Measurements from ENCODE around the gene PCDH9.

The PCDH9 gene

DNA sequence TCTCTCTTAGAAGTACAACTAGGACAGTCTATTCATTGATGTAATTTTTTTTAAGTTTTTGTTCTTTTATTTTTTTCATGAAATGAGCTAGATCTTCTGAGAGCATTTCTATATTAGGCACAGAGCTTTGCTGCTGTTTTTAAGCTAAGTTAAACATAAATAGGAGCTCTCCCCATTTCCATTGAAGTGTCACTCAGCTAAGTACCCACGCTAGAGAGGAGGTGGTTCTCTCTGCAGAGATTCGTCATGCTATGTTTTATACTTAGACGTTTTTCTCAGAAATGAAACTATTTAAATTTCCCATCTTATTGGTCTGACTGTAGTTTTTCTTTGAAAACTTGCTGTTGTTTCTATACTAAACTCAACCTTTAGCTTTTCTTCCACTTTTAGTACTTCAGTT is 271.5 kb downstream of the PCDH9 start:
- no peak for DNase-seq

DNA sequence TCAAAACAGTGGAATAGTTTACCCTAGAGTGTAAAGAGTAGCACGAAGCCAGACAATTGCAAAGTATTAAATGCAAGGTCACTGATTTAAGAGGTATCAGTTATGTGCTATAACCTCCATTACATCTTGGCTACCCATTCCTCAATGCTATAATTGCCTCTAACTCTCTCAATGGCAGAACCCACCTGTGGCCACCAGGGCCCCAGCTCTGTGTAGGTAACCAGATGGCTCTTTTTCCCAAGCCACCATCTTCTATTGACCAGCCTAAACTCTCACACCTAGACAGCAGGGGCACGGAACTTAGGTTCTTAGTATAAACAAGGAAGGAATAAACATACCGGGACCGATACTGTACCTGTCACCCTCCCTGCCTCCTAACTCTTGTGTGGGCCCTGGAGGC is 277.6 kb downstream of the PCDH9 start:
- no peak for DNase-seq

DNA sequence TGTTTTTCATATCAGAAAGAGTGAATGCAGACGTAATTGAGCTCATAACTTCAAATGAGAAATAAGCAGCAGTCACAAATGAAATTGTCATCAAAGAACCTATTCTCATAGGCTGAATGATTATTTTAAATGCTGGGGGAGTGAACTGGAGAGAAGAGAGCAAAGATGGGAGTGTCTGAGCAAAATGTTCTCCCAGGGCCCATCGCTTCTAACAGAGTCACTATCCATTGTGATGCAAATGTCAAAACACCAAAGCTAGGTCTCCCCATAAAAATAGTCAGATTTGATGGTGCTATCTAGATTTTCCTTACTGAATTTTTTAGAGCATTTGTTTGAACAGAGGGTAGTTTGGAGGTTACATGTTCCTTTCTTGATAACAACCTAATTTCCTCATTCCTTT is 278.7 kb downstream of the PCDH9 start:
- no peak for DNase-seq

DNA sequence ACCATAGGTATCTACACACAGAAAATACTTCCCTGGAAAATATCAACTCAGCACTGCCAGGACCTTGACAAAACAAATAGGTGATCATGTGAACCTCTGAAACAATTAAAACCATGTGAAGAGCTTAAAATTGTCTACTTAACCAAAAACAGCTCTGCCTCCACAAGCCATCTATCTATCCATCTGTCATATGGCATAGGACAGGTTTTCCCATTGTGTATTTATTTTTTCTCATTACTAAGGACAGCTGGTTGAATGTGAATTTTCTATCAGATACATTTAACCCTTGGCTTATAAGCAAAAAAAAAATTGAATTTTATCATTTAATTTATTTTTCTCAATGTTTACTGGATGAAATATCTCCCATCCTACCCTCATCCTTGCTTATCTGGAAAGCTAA is 279.5 kb downstream of the PCDH9 start:
- no peak for DNase-seq

DNA sequence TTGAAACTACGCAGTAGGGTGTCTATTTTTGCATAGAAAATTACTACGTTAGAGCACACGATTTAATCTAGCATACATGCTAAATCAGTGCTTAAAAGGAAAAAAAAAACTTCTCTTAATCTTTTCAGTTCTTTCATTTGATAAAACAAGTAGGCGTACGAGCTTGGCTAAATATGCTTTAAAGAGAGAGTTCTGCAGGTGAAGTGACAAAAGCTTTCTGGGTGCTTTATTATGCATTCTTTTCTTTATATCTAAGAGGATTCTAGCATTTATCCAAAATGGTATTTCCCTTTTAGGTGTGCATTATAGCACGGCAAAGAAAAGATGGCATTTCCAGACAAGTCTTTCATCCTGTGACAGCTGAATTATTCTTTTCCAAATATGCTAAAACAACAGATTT is 281.2 kb downstream of the PCDH9 start:
- DNase-seq = no peak

DNA sequence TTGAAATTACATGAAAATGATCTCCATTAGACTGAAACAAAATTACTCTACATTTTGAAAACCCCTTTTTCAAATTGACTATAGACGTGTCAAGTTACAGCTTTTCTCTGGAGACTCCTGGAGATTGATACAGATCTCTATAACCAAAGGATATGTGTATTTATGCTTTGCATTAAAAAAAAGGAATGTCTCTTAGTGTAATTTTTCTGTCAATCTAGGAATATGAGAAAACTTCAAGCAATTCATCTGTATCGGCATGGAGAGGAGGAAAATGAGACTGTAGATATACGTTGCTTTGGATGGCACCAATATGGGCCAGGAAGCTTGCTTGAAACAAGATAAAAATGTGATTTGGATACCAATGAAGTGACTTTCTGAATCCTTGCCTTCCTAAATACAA is 286.6 kb downstream of the PCDH9 start:
- DNase-seq = no peak

DNA sequence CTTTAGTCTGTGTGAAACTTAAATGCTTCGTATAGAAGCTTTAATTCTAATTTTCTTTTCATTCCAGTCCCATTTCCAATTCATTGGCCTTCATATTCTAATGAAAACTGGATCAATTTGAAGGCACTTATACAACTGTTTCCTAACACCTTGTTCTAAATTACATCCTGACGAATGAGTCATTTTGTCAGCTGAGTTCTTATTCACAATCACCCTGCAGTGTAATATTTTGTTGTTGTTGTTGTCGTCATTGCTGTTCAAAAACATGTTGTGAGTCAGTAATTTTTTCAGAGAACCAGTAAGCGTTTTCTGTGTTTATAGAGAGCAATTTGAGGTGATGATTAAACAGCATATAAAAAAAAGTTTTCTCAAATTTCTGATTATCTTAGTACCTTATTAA is 290.0 kb downstream of the PCDH9 start:
- no peak for DNase-seq

DNA sequence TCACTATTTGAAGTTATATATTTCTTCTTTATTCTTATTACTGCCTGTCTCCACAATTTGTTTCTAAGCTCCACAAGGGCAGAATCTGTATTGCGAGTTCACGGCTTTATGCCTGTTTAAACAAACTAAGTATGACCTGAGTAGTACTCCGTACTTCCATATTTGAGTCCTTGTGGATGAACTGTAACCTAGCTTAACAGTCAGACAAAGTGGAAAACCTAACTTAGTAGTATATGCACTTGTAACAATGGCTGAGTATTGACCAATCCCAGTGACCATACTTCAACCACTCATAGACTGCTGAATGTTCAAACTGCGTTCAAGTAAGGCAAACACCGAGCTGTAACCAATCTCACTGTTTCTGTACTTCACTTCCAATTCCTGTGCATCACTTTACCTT is 292.7 kb downstream of the PCDH9 start:
- DNase-seq = no peak

DNA sequence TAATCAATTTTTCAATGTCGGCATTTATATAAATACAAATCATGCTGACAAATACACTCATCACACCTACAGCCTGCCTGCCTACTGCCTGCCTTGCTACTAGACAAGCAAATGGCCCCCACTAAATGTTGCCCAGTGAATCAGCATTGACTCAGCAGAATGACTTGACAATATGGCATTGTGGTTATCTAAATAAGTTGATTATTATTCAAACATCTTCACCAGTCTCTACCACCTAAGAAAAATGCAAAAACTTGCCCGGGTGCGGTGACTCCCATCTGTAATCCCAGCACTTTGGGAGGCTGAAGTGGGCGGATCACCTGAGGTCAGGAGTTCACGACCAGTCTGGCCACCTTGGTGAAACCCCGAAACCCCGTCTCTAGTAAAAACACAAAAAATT is 296.1 kb downstream of the PCDH9 start:
- no peak for DNase-seq

DNA sequence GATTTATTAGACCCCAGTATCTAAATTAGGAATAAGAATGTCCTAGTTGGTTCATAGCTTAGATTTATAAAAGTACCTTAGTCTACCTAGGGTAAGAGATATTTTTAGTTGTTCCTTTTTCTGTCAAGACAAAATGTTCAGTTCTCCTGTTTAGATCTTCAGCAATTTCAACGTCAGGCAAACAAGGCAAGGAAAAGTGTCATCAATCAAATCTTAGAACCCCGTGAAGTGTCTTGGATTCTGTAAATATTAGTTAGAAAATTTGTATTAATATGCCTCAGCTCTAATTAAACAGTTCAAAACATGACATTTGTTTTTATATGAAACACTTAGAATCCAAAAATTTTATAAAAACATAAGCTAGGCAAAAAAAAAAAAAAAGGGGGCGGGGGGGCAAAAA is 296.6 kb downstream of the PCDH9 start:
- DNase-seq = no peak

DNA sequence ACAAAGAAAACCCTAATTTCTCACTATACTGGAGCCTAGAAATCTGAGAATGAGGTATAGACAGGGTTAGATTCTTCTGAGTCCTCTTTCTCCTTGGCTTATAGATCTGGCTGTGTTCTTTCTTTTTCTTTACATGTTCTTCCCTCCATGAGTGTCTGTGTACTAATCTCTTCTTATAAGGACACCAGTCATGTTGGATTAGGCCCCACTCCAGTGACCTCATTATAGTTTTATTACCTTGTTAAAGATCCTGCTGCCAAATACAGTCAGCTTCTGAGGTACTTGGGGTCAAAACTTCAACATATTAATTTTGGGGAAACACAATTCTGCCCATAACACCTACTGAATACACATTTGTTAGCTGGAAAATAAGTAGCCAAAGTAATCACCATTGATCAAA is 302.6 kb downstream of the PCDH9 start:
- DNase-seq = no peak

DNA sequence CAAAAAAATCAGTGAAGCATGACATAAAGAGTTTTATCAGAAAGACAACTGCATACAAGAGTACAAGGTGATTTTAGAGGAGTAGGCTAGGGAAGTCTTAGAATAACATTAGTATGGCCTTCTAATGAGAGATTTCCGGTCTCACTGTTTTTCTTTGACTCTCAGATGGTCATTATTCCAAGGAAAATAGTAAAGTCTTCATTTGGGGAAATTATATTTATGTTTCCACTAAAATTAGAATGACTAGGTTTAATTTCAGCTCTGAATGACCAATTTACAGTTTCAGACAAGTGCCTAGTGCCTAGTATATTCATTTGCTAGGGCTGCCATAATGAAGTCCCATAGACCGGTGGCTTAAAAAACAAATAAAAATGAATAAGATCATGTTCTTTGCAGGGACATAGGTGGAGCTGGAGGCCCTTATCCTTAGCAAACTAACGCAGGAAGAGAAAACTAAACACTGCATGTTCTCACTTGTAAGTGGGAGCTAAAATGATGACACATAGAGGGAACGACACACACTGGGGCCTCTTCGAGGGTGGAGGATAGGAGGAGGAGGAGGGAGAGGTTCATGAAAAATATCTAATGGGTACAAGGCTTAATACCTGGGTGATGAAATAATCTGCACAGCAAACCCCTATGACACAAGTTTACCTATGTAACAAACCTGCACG is 303.1 kb downstream of the PCDH9 start:
- no peak for DNase-seq

DNA sequence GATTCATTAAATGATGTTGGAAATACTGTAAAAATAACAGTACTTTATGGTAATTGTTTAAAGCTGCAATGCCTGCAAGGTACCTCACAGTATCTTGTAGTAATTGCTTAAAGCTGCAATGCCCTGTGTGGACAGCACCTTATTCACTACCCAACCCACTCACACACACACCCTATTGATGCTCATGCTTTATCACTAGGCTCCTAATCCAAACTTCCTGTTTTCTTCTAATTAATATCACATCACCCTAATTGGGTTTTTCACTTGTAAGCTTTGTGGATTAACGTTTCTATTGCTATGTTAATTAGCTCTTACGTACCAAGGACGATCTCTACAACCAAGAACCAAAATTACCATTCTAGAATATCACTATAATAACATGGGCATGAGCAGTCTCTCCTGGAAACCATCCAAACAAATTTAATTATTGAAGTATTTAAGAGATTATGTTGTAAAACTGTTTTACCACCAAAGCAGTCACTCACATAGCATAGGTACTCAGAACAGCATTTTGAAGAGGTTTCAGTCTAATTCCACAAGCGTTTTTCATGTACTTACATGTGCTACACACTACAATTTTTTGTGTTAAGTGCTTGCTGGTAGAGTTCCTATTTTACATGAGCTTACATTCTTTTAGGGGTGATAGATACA is 303.8 kb downstream of the PCDH9 start:
- DNase-seq = no peak

DNA sequence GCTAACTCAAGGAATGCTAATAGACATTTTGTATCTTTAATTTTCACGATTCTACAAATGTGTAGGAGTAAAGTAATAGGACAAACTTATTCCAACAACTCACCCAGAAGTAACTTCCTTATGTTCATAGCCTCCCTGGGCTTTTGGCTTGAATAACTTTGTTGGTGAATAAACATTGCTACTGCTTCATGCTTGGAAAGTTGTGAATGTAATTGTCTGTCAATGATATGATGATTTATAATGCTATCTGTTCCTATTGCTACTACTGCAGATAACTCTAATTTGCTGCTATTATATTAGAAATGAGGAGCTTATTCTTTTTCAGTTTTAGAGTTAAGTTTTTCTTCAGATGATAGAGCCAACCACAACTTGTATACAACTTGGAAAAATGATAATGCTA is 307.7 kb downstream of the PCDH9 start:
- DNase-seq = no peak

DNA sequence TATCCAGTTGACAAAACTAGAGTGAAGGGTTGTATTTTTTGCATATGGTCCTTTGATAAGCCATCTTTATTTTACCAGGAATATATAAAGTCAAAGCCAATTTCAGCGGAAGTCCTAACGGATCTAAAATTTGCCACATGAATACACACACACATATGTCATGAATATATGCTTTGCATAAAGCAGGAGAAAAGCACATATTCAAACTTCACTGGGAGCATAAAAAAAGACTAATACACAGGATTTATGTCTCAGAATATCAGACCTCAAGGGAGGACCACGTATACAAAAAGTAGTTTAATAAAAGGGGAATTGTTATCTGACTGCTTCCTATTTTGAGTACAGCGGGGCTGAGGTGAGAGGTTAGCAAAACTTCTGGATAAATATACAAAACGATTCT is 308.7 kb downstream of the PCDH9 start:
- DNase-seq = no peak

DNA sequence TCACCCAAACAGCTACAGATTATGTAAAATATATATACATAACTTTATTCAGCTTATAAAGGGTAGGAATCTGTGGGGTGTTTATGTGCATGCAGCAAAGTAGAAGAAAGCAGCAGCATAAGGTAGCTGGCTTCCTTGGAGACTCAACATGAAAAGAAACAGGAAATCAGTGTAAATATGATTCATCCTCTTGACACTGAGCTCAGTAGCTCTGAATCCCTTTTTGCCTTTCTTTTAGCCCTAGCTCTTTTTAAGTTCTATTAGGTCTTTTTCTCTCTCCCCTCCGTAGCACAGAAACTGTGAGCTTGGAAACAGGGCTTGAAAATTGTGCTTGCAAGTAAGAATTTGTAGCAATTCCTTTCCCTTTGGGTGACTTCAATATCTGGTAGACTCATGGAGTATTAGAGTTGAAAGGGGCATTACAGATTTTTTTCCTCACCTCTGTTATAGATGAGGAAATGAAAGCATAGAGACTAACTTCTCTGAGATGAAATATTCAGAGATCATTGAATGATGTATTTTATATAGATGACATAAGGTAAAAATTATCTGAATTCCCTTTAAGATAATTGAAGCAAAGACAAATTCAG is 314.4 kb downstream of the PCDH9 start:
- DNase-seq = no peak

DNA sequence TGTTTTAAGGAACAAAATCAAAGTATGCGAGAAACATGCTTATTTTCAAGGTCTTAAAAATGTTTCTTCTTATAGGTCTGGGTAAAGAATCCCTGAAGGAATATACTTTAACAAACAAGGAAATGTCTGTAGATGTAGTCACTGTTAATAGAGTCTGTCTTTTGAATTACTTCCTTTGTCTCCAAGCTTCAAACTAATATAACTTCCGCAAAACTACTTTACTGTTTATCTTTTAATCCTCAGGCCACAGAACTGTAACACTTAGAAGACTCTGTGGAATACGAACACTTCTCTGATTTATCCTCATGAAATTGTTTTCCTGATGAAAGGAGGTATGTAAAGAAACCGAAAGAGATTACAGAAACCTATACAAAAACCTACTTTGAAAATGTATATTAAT is 316.0 kb downstream of the PCDH9 start:
- no peak for DNase-seq

DNA sequence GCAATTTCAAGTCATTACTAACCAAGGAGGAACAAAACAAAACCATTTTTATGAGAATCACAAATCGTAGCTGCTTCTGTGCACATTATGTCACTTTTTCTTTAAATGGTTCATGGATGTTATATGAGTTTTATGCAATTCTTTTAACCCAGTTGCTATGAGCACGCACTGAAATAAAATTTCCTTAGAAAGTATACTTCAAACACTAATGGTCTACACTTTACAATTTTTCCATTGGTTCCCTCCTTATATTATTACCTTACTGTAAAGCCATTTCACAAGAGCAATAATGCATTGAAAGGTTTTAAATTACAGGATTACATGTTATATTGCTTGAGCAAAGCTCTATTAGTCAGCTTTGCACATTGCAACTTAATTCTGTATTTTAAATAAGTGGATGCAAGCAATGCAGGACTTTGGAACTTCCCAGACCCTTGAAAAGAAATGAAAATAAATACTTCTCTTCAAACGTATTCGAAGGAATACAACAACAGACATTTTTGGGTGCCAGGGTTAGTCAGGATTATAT is 318.7 kb downstream of the PCDH9 start:
- DNase-seq = no peak

DNA sequence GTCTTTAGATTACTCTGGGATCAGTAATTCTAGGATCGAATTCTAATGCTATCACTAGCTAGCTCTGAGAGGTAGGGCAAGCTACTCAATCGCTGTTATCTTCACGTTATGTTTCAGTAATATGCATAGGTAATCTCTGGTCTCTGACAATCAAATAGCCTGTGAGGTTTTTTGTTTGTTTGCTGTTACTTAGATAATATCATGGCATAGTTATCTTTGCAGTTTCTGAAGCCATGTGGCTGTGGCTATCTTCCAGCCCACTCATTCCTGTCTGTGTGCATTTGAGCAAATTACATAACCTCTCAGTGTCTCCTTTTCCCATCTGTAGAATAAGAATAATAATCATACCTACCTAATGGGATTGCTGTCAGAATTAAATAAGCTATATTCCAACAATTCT is 330.2 kb downstream of the PCDH9 start:
- DNase-seq = no peak

DNA sequence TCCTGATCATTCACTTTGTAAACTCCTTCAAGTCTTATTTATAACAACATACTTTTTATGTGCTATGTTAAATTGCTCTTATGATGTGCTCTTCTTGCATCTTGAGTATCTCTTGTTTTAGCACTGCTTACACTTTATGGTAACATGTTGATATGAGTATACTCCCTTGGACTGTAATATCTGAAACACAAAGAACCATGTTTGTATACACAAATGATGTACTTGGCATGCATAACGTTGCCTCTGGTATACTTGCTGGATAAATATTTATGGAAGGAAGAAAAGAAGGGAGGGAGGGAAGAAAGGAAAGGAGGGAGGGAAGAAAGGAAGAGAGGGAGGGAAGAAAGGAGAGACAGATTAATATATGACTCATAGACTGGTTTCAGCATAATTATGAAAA is 333.2 kb downstream of the PCDH9 start:
- no peak for DNase-seq

DNA sequence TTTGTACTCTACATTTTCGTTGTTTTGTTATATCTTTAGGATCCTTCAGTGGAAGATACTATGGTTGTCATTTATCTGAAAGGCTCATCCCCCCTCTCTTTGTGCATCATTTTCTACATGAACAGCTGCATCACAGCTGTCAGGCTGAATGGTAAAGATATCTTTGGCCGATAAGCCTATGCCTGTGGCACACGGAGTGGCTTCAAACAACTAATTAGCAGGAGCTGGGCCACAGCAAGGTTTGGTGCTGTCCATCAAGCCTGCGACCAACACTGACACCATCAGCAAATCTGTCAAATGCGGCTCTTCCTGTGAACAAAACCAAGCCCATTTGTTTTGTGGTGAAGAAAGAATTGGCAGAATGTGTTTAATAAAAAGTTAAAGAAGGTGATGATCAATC is 334.4 kb downstream of the PCDH9 start:
- no peak for DNase-seq

DNA sequence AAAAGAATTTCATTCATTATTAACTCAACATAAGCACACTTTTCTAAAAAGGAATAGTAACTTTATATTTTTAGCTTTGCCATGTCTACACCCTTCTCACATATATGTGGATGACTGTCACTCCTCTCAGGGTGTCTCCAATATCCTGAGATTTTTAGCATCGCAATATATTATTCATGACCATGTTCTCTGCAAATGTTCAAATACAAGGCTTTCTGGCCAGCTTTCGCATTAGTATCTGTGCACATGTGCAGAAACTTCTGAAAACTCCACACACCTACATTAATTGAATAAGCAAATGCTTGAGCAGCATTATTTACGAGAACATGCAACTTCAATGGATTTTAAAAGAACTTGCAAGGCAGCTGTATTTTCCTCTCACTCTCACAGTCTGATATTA is 334.8 kb downstream of the PCDH9 start:
- DNase-seq = no peak

DNA sequence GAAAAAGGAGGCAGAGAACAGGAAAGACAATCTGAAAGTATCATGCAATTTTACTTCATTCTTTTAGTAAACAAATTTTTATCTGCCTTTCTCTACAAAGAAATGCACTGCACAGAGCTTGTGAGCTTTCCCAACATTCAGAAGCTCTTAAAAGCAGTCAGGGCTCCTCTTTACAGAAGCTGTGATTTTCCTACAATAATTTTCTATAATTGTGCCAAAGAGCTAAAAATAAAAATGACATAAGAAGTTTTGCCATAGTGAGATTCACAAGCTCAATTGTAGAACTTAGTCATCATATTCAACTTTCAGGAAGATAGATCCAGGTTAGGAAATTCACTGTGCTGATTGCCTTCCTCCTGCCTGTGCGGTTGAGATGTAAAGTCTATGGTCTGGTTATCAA is 341.4 kb downstream of the PCDH9 start:
- DNase-seq = no peak

DNA sequence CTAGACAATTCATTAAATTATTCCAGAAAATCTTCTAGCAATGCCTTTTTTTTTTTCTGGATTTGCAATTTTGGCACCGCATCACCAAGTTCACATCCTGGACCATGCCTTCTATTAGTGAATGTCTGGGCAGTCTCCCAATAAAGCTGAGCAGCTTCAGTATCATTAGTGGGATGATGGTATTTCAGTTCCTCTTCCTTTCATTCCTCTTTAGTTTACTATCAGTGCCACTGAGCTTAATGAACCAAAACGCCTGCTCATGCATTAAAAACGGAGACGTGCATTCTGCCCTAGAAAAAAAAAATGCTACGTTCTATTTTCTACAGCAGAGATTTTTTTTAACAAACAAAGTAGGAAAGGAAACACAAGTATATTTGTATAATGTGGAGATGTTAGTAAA is 343.0 kb downstream of the PCDH9 start:
- DNase-seq = peak; percentile 82

DNA sequence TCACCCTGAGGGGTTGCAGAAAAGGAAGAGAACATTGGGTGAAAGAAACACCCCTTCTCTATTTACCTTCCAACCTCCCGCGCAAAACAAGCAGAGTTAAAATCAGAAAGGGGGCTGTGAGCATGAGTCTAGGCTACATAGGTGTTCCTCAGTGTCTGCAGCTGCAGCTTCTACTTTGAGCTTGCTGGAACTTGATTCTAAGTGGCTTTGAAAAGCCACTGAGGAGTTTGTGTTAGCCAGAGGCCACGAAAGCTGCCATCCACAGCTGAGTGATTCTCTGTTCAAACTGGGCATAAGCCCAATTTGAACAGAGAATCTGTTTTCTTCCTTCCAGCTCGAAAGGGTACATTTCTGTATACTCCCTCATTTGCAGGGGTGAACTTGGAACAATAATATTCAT is 343.9 kb downstream of the PCDH9 start:
- DNase-seq = peak; percentile 76
